B cell (primary cell): ENCODE measurements around the gene CHST11.

Experiments used
- EZH2 ChIP-seq: IDR thresholded peaks from 2 replicates; pipeline ENCODE4 v1.6.1; 2012; ENCODE audit warnings: borderline replicate concordance, low read depth, mild to moderate bottlenecking, moderate library complexity, low read length; ENCODE audit not compliant: insufficient read depth, poor library complexity, severe bottlenecking
- TF ChIP-seq, protein P1 (sequence below): fragments of 200-600 bp; IDR thresholded peaks from one replicate; pipeline ENCODE4 v1.8.0; 2022; ENCODE audit warnings: antibody characterized with exemption, mild to moderate bottlenecking

DNA sequence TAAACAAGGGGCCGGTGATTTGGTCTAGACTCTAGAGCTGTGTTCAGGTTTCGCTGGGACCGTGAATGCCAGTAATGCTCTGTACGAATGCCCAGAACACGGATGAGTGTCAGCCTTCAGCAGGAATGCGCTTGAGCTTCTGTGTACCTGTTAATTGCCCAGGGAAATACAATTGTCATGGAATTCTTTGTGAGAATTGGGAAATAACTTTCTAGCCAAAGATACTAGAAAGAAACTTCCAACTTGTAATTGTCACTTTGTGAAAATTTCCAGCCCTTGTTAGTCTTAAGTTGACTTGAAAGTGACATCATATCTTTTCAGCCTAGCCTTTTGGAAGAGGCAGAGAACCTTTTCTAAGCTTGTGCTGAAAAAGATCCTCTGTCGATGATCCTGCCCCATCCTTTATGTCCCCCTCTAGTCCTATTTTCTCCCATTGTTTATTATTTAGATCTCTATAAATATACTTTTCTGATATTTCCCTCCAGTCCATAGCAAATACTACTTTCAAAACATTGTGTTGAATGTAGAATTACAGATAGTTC is 2.7 kb downstream of the CHST11 start:
- TF ChIP-seq, protein P1, sequence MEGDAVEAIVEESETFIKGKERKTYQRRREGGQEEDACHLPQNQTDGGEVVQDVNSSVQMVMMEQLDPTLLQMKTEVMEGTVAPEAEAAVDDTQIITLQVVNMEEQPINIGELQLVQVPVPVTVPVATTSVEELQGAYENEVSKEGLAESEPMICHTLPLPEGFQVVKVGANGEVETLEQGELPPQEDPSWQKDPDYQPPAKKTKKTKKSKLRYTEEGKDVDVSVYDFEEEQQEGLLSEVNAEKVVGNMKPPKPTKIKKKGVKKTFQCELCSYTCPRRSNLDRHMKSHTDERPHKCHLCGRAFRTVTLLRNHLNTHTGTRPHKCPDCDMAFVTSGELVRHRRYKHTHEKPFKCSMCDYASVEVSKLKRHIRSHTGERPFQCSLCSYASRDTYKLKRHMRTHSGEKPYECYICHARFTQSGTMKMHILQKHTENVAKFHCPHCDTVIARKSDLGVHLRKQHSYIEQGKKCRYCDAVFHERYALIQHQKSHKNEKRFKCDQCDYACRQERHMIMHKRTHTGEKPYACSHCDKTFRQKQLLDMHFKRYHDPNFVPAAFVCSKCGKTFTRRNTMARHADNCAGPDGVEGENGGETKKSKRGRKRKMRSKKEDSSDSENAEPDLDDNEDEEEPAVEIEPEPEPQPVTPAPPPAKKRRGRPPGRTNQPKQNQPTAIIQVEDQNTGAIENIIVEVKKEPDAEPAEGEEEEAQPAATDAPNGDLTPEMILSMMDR: no peak
- TF ChIP-seq EZH2: no peak
